IPS DF 4.7 (cell line): ENCODE results near the gene CELSR1.

Experiments
- DNase-seq: peaks from one replicate; pipeline ENCODE4 v3.0.0-alpha.2; 2013; ENCODE audit warnings: low spot score; ENCODE audit errors: extremely low read depth

The CELSR1 gene

GRCh38 chr22:46574993-46575910, 37.8 kb upstream of the CELSR1 start:
- no peak for DNase-seq

- DNase-seq, result no peak
Measured at GRCh38 chr22:46574438-46574992, 37.1 kb upstream of the CELSR1 start.

GRCh38 chr22:46573781-46574437, 36.5 kb upstream of the CELSR1 start:
- DNase-seq, result no peak

GRCh38 chr22:46572911-46573780, 35.7 kb upstream of the CELSR1 start:
- no peak for DNase-seq

GRCh38 chr22:46571642-46572250, 34.3 kb upstream of the CELSR1 start:
- no peak for DNase-seq

GRCh38 chr22:46569848-46570695, 32.7 kb upstream of the CELSR1 start:
- no peak for DNase-seq

GRCh38 chr22:46569055-46569847, 31.8 kb upstream of the CELSR1 start:
- no peak for DNase-seq

- DNase-seq, result no peak
Measured at GRCh38 chr22:46568102-46568809, 30.8 kb upstream of the CELSR1 start.

- no peak for DNase-seq
Measured at GRCh38 chr22:46567471-46567870, 30.1 kb upstream of the CELSR1 start.

- no peak for DNase-seq
Measured at GRCh38 chr22:46564084-46564714, 26.8 kb upstream of the CELSR1 start.

- DNase-seq, result no peak
Measured at GRCh38 chr22:46563381-46564083, 26.1 kb upstream of the CELSR1 start.

GRCh38 chr22:46561435-46561905, 24.1 kb upstream of the CELSR1 start:
- no peak for DNase-seq

GRCh38 chr22:46560696-46561295, 23.4 kb upstream of the CELSR1 start:
- no peak for DNase-seq

- no peak for DNase-seq
Measured at GRCh38 chr22:46557736-46558480, 20.5 kb upstream of the CELSR1 start.

GRCh38 chr22:46556775-46557174, 19.4 kb upstream of the CELSR1 start:
- no peak for DNase-seq

- DNase-seq, result no peak
Measured at GRCh38 chr22:46553189-46553588, 15.8 kb upstream of the CELSR1 start.
